Type B pancreatic cell (in vitro differentiated cells): Measurements from ENCODE around the gene MSTO1. TPM values are rescaled to one million over a fixed set of nuclear protein-coding genes. Genes with fewer than 3 reads are reported as not detected.

Experiments
- total RNA-seq: library from RNA; stranded (reverse); gene quantifications from 2 replicates; pipeline ENCODE4 v1.2.1, GENCODE V29; 2021; ENCODE audit warnings: low replicate concordance

The MSTO1 gene
- total RNA-seq, 1 donor from 2014 or later = 75.7 TPM

Other genes with a start within 250 kb of the MSTO1 start
- gene ASH1L, start 47.4 kb upstream of the MSTO1 start, total RNA-seq = 40.7 and 43.7 TPM in 2 replicates
- gene YY1AP1, start 78.6 kb downstream of the MSTO1 start, total RNA-seq = 44.5 and 50.8 TPM in 2 replicates
- 95.9 and 109 TPM in 2 replicates for gene DAP3, start 78.9 kb downstream of the MSTO1 start, total RNA-seq
- gene GON4L, start 247.0 kb downstream of the MSTO1 start, total RNA-seq = 48.0 and 59.3 TPM in 2 replicates
- 0.74 and 2.3 TPM in 2 replicates for gene SYT11, start 249.3 kb downstream of the MSTO1 start, total RNA-seq